OCI-LY7 (cell line): ENCODE results near the gene RNF212. TPM values are rescaled to one million over a fixed set of nuclear protein-coding genes. Genes with fewer than 3 reads are reported as not detected.
A peak's percentile ranks its signal among the peaks of the same experiment; 100 is the strongest.

Experiments
- BruUV-seq: library from RNA; stranded (reverse); fragments of 400-500 nt; replicated peaks from 2 replicates; lab custom pipeline; 2021; lab: Mats Ljungman, UMichigan
- CTCF ChIA-PET: fragments of 300-600 bp; sonication (Branson Sonifier 250); formaldehyde crosslinking; loops from one replicate; lab custom pipeline; 2022; ENCODE audit warnings: antibody characterized with exemption; ENCODE audit not compliant: unreplicated experiment; lab: Charles Lee
- POLR2A ChIA-PET: fragments of 300-600 bp; sonication (Branson Sonifier 250); formaldehyde crosslinking; loops from one replicate; lab custom pipeline; 2022; ENCODE audit warnings: antibody characterized with exemption; lab: Charles Lee
- DNase-seq: peaks from one replicate; pipeline ENCODE4 v3.0.0-alpha.2; 2015; ENCODE audit warnings: low spot score
- H2AFZ ChIP-seq: fragments of 200-600 bp; sonication (generic), shearing (Covaris generic); 2 replicates; pipeline ENCODE4 v1.6.1; 2014; ENCODE audit warnings: mild to moderate bottlenecking, antibody characterized with exemption, low read length, moderate library complexity
- H3K27ac ChIP-seq: fragments of 200-600 bp; sonication (generic); 2 replicates; pipeline ENCODE4 v1.5.1; 2014; ENCODE audit warnings: mixed run types, low read depth, mild to moderate bottlenecking, moderate library complexity, low read length, inconsistent platforms; ENCODE audit not compliant: poor library complexity, severe bottlenecking
- H3K36me3 ChIP-seq: fragments of 200-600 bp; sonication (generic); 2 replicates; pipeline ENCODE4 v1.6.1; 2014; ENCODE audit warnings: mild to moderate bottlenecking, antibody characterized with exemption, low read length, moderate library complexity, mixed read lengths; ENCODE audit not compliant: insufficient read depth
- H3K4me1 ChIP-seq: fragments of 200-600 bp; sonication (generic); 2 replicates; pipeline ENCODE4 v1.5.1; 2014; ENCODE audit warnings: mild to moderate bottlenecking, low read length; ENCODE audit not compliant: insufficient read depth, poor library complexity, severe bottlenecking
- H3K4me2 ChIP-seq: fragments of 200-600 bp; sonication (generic); 2 replicates; pipeline ENCODE4 v1.6.1; 2014; ENCODE audit warnings: mild to moderate bottlenecking, low read length
- H3K4me3 ChIP-seq: fragments of 200-600 bp; sonication (generic); 2 replicates; pipeline ENCODE4 v1.5.1; 2014; ENCODE audit warnings: mild to moderate bottlenecking, low read depth, low read length; ENCODE audit not compliant: poor library complexity, severe bottlenecking
- H3K79me2 ChIP-seq: fragments of 200-600 bp; sonication (generic); 2 replicates; pipeline ENCODE4 v1.6.1; 2016; ENCODE audit warnings: low read depth, mild to moderate bottlenecking, low read length, moderate library complexity, mixed read lengths; ENCODE audit not compliant: insufficient read depth
- H3K9me2 ChIP-seq: fragments of 200-600 bp; sonication (generic); 2 replicates; pipeline ENCODE4 v1.6.1; 2016; ENCODE audit warnings: mild to moderate bottlenecking, low read length, mixed read lengths; ENCODE audit not compliant: insufficient read depth
- H3K9me3 ChIP-seq: fragments of 200-600 bp; sonication (generic); 2 replicates; pipeline ENCODE4 v1.6.1; 2014; ENCODE audit warnings: mild to moderate bottlenecking, mixed run types, low read length, mixed read lengths
- H4K20me1 ChIP-seq: fragments of 200-600 bp; sonication (generic); 2 replicates; pipeline ENCODE4 v1.6.1; 2014; ENCODE audit warnings: mild to moderate bottlenecking, antibody characterized with exemption, low read length, moderate library complexity, mixed read lengths; ENCODE audit not compliant: insufficient read depth
- EZH2phosphoT487 ChIP-seq: fragments of 200-600 bp; sonication (generic); IDR thresholded peaks from 2 replicates; pipeline ENCODE4 v1.6.1; 2018; ENCODE audit warnings: low read depth, borderline replicate concordance, mild to moderate bottlenecking, mixed run types, antibody characterized with exemption, low read length, moderate library complexity, mixed read lengths
- intact Hi-C: fragments of 100-400 bp; cut with micrococcal nuclease; formaldehyde crosslinking; loops from one replicate; pipeline ENCODE4 v1.10.0; 2022; ENCODE audit not compliant: unreplicated experiment
- total RNA-seq, 2 experiments: library from RNA; depleted of rRNA in 1 of 2; stranded (reverse); fragments of >200 nt in 1 of 2; shearing (Covaris generic) in 1 of 2; gene quantifications; 2 replicates each; pipeline ENCODE4 v1.2.3, GENCODE V29; 2014 to 2022
- TF ChIP-seq, protein P1 (sequence below): fragments of 200-600 bp; sonication (generic); conservative IDR thresholded peaks from 2 replicates; pipeline ENCODE4 v1.5.1; 2014; ENCODE audit warnings: mild to moderate bottlenecking, antibody characterized with exemption, low read length, moderate library complexity, mixed read lengths

RNF212 gene
- total RNA-seq, 2 experiments from 2014 or later, result not detected

DNA sequence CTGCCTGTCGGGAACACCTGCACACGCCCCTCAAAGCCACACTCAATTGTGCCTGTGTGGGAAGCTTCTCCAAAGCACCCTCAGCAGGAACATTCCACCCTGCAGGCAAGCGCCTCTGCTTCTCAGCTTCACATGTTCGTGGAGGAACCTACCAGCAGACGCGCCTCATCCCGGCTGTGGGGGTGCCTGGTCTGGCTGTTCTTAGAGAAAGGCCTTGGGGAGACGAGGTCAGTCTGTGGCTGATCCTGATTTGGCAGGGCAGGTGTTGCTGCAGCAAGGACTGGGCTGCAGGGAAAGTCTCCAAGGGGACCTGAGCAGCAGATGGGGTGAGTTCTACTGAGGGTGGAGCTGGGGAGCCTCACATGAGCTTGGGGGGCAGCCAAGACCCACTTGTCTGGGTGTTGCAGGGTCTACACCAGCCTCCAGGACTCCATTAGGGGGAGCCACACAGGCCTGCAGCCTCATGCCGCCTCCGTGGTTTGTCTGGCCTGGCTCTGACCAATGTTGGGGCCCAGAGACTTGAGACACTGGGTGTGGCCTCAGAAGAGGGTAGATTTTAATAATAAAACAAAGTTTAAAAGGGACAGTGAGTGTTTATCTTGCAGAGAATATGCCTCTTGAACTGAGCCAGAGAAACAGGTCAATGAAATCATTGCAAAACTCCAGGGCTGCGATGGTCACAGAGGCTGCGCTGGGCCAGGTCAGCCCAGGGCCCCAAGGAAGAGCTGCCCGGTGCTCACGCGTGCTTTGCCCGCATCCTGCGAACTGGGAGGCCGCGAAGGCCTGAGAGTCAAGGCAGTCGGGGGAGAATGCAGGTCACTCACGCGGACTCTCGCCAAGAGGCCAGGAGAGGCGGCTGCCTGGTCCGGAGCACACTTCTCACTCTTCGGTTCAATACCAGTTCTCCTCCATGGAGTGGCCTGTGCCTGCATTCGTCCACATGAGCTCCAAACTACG lies 21.1 kb downstream of the RNF212 start:
- no peak overlapping the region for H3K27ac ChIP-seq
- no peaks in the 10 kb centered on the region for H3K9me3 ChIP-seq
- TF ChIP-seq EZH2phosphoT487, result no peak
- TF ChIP-seq, protein P1, sequence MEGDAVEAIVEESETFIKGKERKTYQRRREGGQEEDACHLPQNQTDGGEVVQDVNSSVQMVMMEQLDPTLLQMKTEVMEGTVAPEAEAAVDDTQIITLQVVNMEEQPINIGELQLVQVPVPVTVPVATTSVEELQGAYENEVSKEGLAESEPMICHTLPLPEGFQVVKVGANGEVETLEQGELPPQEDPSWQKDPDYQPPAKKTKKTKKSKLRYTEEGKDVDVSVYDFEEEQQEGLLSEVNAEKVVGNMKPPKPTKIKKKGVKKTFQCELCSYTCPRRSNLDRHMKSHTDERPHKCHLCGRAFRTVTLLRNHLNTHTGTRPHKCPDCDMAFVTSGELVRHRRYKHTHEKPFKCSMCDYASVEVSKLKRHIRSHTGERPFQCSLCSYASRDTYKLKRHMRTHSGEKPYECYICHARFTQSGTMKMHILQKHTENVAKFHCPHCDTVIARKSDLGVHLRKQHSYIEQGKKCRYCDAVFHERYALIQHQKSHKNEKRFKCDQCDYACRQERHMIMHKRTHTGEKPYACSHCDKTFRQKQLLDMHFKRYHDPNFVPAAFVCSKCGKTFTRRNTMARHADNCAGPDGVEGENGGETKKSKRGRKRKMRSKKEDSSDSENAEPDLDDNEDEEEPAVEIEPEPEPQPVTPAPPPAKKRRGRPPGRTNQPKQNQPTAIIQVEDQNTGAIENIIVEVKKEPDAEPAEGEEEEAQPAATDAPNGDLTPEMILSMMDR, result peak; percentile 64
- no peaks in the 10 kb centered on the region for H3K79me2 ChIP-seq
- BruUV-seq, result no TSS peak
- no peaks in the 10 kb centered on the region for H3K36me3 ChIP-seq
- H3K4me2 ChIP-seq, result no peak overlapping the region
- ChIA-PET CTCF (no interaction called here), POLR2A (no interaction called here)
- DNase-seq, result peak; percentile 16
- no peaks in the 10 kb centered on the region for H3K9me2 ChIP-seq
- H2AFZ ChIP-seq, result no peak overlapping the region
- no peaks in the 10 kb centered on the region for H3K4me1 ChIP-seq
- no peak overlapping the region for H3K4me3 ChIP-seq
- no peaks in the 10 kb centered on the region for H4K20me1 ChIP-seq
- intact Hi-C loops, result no loop called here

DNA sequence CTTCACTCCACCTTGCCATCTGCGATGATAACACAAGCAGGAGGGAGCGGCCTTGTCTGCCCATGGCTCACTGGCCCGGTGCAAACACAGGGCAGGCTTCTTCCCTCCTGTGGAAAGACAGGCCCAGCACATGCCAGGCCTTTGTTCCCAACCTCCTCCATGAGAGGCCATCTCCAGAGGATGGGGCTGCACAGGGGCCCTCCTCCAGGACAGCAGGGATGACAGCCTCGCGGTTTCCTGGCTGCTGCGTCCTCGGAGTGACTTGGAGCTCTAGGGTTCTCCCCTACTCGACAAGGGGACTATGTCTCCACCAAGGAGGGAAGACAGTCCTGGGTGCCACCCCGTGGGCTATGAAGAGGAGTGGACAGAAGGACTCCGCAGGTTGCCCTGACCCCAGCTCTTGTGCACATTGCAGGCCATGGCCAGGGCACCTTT lies 21.8 kb downstream of the RNF212 start:
- Histone ChIP-seq H3K9me2 (no peaks in the 10 kb centered on the region), H3K4me2 (no peak overlapping the region), H2AFZ (no peak overlapping the region), H3K36me3 (no peaks in the 10 kb centered on the region), H3K4me3 (no peak overlapping the region), H4K20me1 (no peaks in the 10 kb centered on the region), H3K4me1 (no peaks in the 10 kb centered on the region), H3K9me3 (no peaks in the 10 kb centered on the region), H3K79me2 (no peaks in the 10 kb centered on the region), H3K27ac (no peak overlapping the region)
- ChIA-PET CTCF (no interaction called here), POLR2A (no interaction called here)
- no peak for DNase-seq
- no TSS peak for BruUV-seq
- TF ChIP-seq, protein P1, result no peak
- TF ChIP-seq EZH2phosphoT487, result no peak
- intact Hi-C loops, result no loop called here
